Activated naive CD4-positive, alpha-beta T cell treated with anti-CD3 and anti-CD28 coated beads, Interleukin-2, amount 50 U/mL, for 72 hours (primary cell): ENCODE data around the gene POP7. TPM values are rescaled to one million over a fixed set of nuclear protein-coding genes. Genes with fewer than 3 reads are reported as not detected.

Experiments used
- ATAC-seq, 2 donors: fragments of 150-1000 bp; cut with Tn5 transposase; 2 replicates each; pipeline ENCODE4 v1.10.0; 2021; ENCODE audit warnings: mild to moderate bottlenecking in 2 of 2, moderate library complexity in 2 of 2
- DNase-seq, 2 donors: peaks; one replicate each; pipeline ENCODE4 v3.0.0; 2021 to 2022; ENCODE audit warnings: low spot score in 2 of 2
- H3K27ac Mint-ChIP-seq, 2 donors: one replicate each; pipeline ENCODE4 v1.8.0; 2022; ENCODE audit warnings: mild to moderate bottlenecking in 2 of 2, mixed read lengths in 2 of 2
- H3K36me3 Mint-ChIP-seq, 2 donors: one replicate each; pipeline ENCODE4 v1.8.0; 2022; ENCODE audit warnings: mixed read lengths in 2 of 2
- H3K9me3 Mint-ChIP-seq, 2 donors: one replicate each; pipeline ENCODE4 v1.8.0; 2022; ENCODE audit warnings: mixed read lengths in 2 of 2
- total RNA-seq, 2 donors: library from RNA; stranded (reverse); gene quantifications; one replicate each; pipeline ENCODE4 v1.2.3, GENCODE V29; 2022

Gene POP7
- total RNA-seq, 2 donors from 2014 or later = 37.3 to 47.5 TPM

DNA sequence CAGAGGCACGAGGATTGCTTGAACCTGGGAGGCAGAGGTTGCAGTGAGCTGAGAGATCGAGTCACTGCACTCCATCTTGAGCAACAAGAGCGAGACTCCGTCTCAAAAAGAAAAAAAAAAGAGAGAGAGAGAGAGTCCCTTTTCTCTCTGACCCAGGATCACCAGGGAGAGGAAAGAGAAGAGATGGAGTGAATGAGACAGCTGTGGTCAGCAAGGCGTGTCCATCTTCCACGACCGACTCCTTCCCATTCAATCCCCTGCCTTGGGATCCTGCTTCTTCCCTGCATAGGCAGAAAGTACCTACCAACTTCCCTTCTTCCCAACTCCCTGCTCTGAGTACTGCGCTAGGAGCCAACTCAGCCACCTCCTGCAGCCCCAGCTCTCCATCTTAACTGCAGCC is 22.3 kb downstream of the POP7 start:
- no peak overlapping the region for H3K27ac Mint-ChIP-seq
- DNase-seq (peak in 1 of 2 donors; percentile 0), ATAC-seq (no peak)
- H3K9me3 Mint-ChIP-seq = no peaks in the 10 kb centered on the region
- no peaks in the 10 kb centered on the region for H3K36me3 Mint-ChIP-seq

DNA sequence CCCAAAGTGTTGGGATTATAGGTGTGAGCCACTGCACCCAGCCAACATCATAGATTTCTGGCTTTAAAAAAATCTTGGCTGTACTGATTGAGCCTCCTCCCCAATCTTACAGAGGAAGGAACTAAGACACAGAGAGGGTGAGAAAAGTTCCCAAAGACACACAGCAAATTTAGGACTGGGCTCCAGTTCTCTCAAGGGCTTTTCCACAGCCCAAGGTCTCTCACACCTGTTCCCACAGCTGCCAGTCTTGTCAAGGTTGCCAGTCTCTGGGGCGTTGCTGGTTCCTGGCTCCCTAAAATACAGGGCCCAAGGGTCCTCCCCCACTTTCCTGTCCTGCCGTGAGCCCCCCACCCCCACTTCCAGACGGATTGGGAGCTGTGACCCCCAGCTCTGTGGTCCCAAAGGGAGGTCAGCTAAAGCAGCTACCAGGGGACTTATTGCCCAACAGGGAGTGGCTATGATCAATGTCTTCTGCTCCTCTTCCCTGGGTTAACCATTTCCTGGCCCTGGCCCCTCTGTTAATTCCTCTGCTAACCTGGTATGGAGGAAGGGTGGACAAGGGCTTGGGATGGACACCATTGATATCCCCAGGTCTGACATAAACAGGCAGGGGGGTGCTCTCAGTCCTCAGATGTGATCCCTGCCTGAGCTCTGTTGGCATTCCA is 24.3 kb downstream of the POP7 start:
- Mint-ChIP-seq H3K27ac (no peak overlapping the region), H3K9me3 (no peaks in the 10 kb centered on the region), H3K36me3 (no peaks in the 10 kb centered on the region)
- no peak for DNase-seq
- no peak for ATAC-seq

DNA sequence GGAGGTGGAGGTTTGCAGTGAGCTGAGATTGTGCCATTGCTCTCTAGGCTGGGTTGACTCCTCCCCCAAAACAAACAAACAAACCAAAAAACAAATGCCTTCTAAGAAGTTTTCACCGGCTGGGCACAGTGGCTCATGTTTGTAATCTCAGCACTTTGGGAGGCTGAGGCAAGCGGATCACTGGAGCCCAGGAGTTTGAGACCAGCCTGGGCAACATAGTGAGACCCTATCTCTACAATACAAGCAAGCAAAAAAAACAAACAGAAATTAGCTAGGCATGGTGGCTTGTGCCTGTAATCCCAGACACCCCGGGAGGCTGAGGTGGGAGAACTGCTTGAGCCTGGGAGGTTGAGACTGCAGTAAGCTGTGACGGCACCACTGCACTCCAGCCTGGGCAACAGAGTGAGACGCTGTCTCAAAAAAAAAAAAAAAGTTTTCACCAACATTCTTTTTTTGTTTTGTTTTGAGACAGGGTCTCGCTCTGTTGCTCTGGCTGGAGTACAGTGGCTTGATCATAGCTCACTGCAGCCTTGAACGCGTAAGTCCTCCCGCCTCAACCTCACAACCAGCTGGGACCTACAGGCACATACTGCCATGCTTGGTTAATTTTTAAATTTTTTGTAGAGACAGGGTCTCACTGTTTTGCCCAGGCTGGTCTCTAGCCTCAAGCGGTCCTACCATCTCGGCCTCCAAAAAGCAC is 26.2 kb downstream of the POP7 start:
- H3K27ac Mint-ChIP-seq = no peak overlapping the region
- H3K36me3 Mint-ChIP-seq = no peaks in the 10 kb centered on the region
- ATAC-seq = no peak
- DNase-seq = no peak
- no peaks in the 10 kb centered on the region for H3K9me3 Mint-ChIP-seq

DNA sequence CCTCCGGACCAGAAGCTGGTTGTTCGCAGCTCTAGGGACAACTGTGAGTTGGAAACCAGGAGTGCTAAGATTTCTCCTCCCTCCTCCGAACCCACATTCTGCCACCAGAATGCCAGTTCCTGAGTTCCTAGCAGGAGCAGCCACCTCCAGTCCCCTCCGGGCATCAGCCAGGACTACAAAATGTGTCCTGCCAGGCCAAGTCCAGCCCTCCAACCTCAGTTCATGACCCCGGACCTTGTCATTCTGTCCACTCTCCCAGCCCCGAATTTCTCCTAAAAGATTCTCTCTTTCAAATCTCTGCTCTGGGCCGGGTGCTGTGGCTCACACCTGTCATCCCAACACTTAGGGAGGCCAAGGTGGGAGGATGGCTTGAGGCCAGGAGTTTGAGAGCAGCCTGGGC is 29.8 kb downstream of the POP7 start:
- H3K36me3 Mint-ChIP-seq = no peaks in the 10 kb centered on the region
- H3K27ac Mint-ChIP-seq = no peak overlapping the region
- no peak for ATAC-seq
- H3K9me3 Mint-ChIP-seq = no peaks in the 10 kb centered on the region
- DNase-seq = no peak

DNA sequence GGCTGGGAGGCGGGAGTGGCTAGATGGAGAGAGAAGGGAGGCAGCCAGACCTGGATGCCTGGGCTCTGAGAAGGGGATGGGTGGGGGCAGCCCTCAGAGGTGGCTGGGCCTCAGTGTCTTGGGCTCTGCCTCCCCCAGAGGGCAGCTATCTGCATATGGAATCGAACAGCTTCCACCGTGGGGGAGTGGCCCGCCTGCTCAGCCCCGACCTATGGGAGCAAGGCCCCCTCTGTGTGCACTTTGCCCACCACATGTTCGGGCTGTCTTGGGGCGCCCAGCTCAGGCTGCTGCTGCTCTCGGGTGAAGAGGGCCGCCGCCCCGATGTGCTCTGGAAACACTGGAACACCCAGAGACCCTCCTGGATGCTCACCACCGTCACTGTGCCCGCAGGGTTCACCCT is 30.8 kb downstream of the POP7 start:
- DNase-seq (no peak), ATAC-seq (no peak)
- Mint-ChIP-seq H3K36me3 (no peaks in the 10 kb centered on the region), H3K27ac (no peak overlapping the region), H3K9me3 (no peaks in the 10 kb centered on the region)

DNA sequence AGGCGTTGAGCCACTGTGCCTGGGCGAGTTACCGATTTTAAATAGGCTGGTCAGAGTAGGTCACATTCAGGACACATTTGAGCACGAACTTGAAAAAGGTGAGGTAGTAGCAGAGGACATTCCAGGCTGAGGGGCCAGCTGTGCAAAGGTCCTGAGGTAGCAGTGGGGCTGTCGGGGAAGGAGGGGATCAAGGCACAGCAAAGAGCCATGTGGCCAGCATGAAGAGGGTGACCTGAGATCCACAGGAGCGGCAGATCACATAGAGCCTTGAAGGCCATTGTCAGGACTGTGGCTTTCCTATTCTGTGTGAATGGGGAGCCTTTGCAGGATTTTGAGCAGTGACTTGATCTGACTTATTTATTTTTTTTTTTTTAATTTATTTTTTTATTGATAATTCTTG is 34.0 kb downstream of the POP7 start:
- Mint-ChIP-seq H3K36me3 (peaks cover 2 to 6% of the 10 kb centered on the region in 2 donors), H3K27ac (no peak overlapping the region), H3K9me3 (peaks cover 0 to 4% of the 10 kb centered on the region in 2 donors)
- ATAC-seq (no peak), DNase-seq (no peak)

DNA sequence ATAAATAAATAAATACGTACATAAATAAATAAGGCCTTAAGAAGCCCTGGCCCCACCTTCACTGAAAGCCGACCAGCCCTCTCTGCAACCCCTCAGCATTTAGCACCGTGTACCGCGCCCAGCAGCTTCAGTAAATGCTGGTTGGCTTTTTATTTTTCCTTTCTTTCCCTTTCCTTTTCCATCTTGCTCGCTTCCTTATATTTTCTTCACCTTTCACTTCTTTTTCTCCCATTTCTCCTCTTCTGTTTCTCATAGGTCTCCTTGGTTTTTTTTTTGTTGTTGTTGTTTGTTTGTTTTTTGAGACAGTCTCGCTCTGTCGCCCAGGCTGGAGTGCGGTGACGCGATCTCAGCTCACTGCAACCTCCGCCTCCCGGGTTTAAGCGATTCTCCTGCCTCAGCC is 38.7 kb downstream of the POP7 start:
- ATAC-seq (no peak), DNase-seq (no peak)
- Mint-ChIP-seq H3K9me3 (peaks cover 0 to 4% of the 10 kb centered on the region in 2 donors), H3K27ac (no peak overlapping the region), H3K36me3 (peaks cover 6 to 7% of the 10 kb centered on the region in 2 donors)

DNA sequence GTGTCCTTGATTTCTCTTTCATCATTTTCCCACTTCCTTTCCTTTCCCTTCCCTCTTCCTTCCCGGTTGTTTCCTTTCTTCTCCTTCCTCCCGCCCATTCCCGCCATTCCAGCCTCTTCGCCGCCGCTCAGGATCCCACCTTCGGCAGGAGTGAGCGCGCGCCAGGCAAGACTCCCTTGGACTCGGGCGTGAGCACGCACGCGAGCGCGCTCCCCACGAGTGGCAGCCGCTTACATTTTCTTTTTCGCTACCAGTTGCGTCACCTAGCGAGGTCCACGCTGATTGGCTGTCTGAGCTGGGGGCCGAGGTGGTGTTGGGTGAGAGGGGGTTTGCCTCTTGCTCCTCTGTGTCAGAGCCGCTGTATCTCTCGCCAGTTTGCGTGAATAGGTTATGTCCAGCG is 39.3 kb downstream of the POP7 start:
- H3K27ac Mint-ChIP-seq = peak overlapping the region in 1 of 2 donors; percentile 22
- H3K36me3 Mint-ChIP-seq = peaks cover 6 to 7% of the 10 kb centered on the region in 2 donors
- ATAC-seq = peak; percentile 20 to 89
- peak in 1 of 2 donors; percentile 48 for DNase-seq
- H3K9me3 Mint-ChIP-seq = peaks cover 0 to 4% of the 10 kb centered on the region in 2 donors

DNA sequence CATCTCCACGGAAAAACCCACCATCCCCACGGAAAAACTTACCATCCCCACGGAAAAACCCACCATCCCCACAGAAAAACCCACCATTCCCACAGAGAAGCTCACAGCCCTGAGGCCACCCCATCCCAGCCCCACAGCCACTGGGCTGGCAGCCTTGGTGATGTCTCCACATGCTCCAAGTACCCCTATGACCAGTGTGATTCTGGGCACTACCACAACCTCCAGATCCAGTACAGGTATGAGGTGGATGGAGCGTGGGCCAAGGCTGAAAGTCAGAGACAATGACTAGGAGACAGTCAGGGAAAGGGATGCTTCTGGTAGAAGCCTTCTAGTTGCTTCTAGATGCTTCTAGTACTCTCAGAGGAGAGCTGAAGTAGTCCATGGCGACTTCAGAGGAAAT is 47.1 kb downstream of the POP7 start:
- DNase-seq = peak in 1 of 2 donors; percentile 1
- H3K9me3 Mint-ChIP-seq = no peaks in the 10 kb centered on the region
- H3K36me3 Mint-ChIP-seq = no peaks in the 10 kb centered on the region
- ATAC-seq = peak; percentile 20 to 29
- H3K27ac Mint-ChIP-seq = peak overlapping the region in 1 of 2 donors; percentile 32

DNA sequence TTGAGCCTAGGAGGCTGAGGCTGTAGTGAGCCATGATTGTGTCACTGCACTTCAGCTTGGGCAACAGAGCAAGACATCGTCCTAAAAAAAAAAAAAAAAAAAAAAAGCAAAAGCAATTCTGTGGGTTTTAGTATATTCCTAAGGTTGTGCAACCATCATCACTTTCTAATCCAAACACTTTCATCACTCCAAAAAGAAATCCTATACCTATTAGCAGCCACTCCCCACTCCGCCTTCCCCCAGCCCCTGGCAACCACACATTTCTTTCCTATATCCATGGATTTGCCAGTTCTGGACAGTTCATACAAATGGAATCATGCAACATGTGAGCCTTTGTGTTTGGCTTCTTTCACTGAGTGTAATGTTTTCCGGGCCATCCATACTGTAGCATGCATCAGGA is 47.8 kb downstream of the POP7 start:
- H3K36me3 Mint-ChIP-seq = no peaks in the 10 kb centered on the region
- no peaks in the 10 kb centered on the region for H3K9me3 Mint-ChIP-seq
- DNase-seq (no peak), ATAC-seq (no peak)
- no peak overlapping the region for H3K27ac Mint-ChIP-seq

Other genes starting within 250 kb of the POP7 start
- gene SPACDR, start 241.9 kb upstream of the POP7 start, total RNA-seq = 1 to 10 TPM; 7.7 to 9.9 TPM
- 10 to 100 TPM; 96.2 to 99.9 TPM for gene TSC22D4, start 226.9 kb upstream of the POP7 start, total RNA-seq
- gene NYAP1, start 222.2 kb upstream of the POP7 start, total RNA-seq = 1 to 10 TPM in 1 of 2 donors, under 1 TPM in 1; 0.89 to 1.0 TPM
- gene AGFG2, start 166.9 kb upstream of the POP7 start, total RNA-seq = 10 to 100 TPM; 47.3 to 59.9 TPM
- gene SAP25, start 132.2 kb upstream of the POP7 start, total RNA-seq = 10 to 100 TPM; 10.6 to 26.0 TPM
- gene LRCH4, start 120.0 kb upstream of the POP7 start, total RNA-seq = 100 to 1,000 TPM in 1 of 2 donors, 10 to 100 TPM in 1; 76.2 to 178 TPM
- gene FBXO24, start 119.8 kb upstream of the POP7 start, total RNA-seq = 1 to 10 TPM; 1.9 to 4.0 TPM
- gene PCOLCE, start 103.8 kb upstream of the POP7 start, total RNA-seq = 10 to 100 TPM; 14.8 to 19.6 TPM
- 10 to 100 TPM; 20.7 to 28.0 TPM for gene MOSPD3, start 93.6 kb upstream of the POP7 start, total RNA-seq
- 10 to 100 TPM; 13.1 to 19.1 TPM for gene TFR2, start 64.6 kb upstream of the POP7 start, total RNA-seq
- gene ACTL6B, start 49.7 kb upstream of the POP7 start, total RNA-seq = not detected
- 100 to 1,000 TPM; 213 to 239 TPM for gene GNB2, start 32.4 kb upstream of the POP7 start, total RNA-seq
- 10 to 100 TPM; 47.2 to 58.4 TPM for gene GIGYF1, start 11.9 kb upstream of the POP7 start, total RNA-seq
- not detected for gene EPO, start 14.3 kb downstream of the POP7 start, total RNA-seq
- gene ZAN, start 27.5 kb downstream of the POP7 start, total RNA-seq = not detected
- gene EPHB4, start 121.4 kb downstream of the POP7 start, total RNA-seq = 10 to 100 TPM in 1 of 2 donors, 1 to 10 TPM in 1; 3.7 to 11.1 TPM
- gene SLC12A9, start 146.6 kb downstream of the POP7 start, total RNA-seq = 10 to 100 TPM; 16.7 to 27.7 TPM
- gene TRIP6, start 161.3 kb downstream of the POP7 start, total RNA-seq = 10 to 100 TPM; 34.4 to 39.2 TPM
- gene SRRT, start 169.0 kb downstream of the POP7 start, total RNA-seq = 100 to 1,000 TPM; 205 to 242 TPM
- 1 to 10 TPM in 1 of 2 donors, under 1 TPM in 1; 0.77 to 2.4 TPM for gene UFSP1, start 183.6 kb downstream of the POP7 start, total RNA-seq
- gene ACHE, start 189.8 kb downstream of the POP7 start, total RNA-seq = under 1 TPM in 1 of 2 donors, not detected in 1; 0.12 TPM
- under 1 TPM in 1 of 2 donors, not detected in 1; 0.31 TPM for gene MUC3A, start 243.4 kb downstream of the POP7 start, total RNA-seq